NK-92 (cell line): ENCODE data around the gene CHIT1.

Experiments
- DNase-seq: peaks from one replicate; lab custom pipeline; 2025; ENCODE audit not compliant: unreplicated experiment; lab: John Stamatoyannopoulos, UW

The CHIT1 gene

GRCh38 chr1:203189951-203190352, 39.5 kb downstream of the CHIT1 start:
- no peak for DNase-seq

DNA sequence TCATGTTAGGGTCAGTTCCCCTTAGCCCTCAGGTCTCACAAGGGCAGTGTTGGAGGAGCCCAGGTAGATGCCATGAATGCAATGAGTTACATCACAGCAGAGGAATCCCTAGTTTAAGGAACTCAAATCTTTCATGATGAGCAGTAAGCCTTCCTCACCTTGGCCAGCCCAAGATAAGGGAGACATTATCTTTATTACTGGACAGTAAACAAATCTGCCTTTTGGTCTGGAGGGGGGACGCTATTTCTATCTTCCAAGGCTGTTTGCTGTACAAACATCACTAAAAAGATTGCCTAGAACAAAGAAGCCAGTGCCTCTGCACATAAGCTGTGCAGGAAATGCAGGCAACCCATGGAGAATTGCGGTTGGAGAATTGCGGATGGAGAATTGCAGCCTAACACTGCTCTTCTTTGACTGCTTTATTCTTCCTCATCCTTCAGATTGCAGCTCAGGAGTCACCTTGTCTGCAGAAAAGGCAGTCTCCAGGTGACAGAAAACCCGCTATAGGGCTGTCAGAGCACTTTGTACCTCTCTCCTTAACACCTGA, 40.7 kb downstream of the CHIT1 start:
- no peak for DNase-seq

- no peak for DNase-seq
These were observed 41.7 kb downstream of the CHIT1 start for GRCh38 chr1:203187689-203188264.

DNA sequence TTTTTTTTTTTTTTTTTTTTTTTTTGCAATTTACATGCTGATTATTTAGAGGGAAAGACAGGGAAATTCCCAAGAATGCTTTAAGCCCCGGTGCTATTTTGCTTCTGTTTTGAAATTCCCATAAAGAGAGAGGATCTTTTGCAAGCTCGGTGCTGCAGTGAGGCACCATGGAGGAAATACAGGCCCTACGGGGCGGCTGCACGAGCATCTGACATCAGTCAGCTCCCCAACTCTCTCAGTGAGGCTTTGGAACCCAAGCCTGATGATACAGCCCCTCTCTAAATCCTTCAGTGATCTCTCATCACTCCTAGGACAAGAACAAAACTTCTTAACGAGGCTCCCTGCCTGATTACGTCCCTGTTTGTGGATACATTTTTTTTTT, 42.2 kb downstream of the CHIT1 start:
- no peak for DNase-seq

GRCh38 chr1:203186446-203187303, 42.8 kb downstream of the CHIT1 start, which contains the start of gene CHI3L1:
TSS of gene CHI3L1 (minus strand) at chr1:203186704. CDS start at chr1:203186623, 81 bp downstream.
- DNase-seq = no peak

- no peak for DNase-seq
These were observed 43.4 kb downstream of the CHIT1 start for GRCh38 chr1:203186091-203186445.

DNA sequence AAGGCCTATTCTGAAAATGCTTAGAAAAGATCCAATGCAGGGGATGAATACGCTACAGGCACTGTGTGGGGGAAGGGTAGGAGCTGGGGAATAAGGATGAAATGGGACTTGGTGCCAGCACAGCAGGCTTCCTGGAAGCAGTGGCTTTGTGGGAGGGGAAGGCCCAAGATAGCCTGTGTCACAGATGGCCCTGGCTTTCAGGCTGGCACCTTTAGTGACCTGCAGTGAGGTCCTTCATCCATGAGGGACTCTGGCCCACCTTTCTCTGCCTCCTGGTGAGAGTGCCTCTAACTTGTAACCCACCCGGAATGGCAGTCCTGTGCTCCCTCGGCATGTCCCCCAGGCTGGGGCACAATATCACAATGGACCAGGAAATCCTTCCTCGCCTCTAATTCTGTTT, 43.9 kb downstream of the CHIT1 start:
- no peak for DNase-seq

GRCh38 chr1:203185061-203185461, 44.4 kb downstream of the CHIT1 start:
- no peak for DNase-seq

DNA sequence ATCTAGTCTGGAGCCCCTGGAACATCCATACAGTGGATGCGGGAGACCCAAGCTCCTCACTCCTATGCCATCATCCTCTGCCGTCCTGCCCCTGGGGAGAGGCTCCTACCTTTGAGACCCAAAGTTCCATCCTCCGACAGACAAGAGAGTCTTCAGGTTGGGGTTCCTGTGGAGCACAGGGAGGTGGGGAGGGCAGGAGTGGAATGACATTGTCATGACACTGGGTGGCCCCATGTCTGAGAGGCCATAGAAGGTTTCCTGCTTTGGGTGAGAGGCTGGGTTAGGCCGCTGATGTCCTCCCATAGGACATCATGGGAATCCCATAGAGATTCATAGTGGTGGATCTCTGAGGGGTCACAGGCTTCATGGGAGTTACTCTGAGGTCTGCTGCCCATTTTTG, 45.0 kb downstream of the CHIT1 start:
- DNase-seq = no peak

DNA sequence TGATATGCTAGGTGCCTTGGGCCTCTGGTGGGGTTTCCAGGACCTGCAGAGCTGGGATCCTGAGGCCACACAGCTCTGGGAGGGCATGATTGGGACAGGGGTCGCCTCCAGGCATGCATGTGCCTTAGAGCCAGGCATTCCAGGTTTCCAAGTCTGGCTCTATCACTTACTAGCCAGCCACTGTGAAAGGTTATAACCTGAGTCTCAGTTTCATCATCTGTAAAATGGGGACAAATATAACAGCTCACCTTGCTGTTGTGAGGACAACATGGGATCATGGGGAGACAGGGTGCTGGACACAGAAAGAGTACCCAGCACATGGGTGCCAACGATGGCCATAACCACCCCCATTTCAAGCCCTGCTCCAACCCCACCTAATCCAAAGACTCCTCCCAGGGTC, 45.6 kb downstream of the CHIT1 start:
- DNase-seq = no peak

DNA sequence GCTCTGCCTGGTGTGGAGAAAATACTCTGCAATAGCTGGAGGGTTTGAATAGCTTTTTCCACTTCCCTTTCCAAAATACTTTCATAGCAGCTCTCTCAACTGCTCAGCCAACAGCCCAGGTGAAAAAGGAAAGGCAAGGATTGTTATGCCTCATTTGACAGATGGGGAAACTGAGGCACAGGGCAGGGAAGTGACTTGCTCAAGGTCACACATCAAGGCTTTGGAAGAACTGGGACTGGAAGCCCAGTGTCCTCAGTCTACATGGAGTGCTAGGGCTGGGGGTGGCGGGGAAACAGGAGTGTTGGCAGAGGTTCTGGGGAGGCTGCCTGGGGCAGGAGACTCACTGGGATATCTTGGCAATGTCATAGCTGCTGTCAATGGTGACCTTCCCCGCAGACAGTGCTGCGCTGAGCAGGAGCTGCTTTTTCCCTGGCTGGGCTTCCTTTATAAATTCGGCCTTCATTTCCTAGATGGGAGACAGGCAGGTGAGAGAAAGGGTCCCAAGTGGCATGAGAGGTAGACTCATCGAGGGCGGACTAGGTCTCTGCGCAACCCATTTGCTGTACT, 47.0 kb downstream of the CHIT1 start:
- no peak for DNase-seq

DNA sequence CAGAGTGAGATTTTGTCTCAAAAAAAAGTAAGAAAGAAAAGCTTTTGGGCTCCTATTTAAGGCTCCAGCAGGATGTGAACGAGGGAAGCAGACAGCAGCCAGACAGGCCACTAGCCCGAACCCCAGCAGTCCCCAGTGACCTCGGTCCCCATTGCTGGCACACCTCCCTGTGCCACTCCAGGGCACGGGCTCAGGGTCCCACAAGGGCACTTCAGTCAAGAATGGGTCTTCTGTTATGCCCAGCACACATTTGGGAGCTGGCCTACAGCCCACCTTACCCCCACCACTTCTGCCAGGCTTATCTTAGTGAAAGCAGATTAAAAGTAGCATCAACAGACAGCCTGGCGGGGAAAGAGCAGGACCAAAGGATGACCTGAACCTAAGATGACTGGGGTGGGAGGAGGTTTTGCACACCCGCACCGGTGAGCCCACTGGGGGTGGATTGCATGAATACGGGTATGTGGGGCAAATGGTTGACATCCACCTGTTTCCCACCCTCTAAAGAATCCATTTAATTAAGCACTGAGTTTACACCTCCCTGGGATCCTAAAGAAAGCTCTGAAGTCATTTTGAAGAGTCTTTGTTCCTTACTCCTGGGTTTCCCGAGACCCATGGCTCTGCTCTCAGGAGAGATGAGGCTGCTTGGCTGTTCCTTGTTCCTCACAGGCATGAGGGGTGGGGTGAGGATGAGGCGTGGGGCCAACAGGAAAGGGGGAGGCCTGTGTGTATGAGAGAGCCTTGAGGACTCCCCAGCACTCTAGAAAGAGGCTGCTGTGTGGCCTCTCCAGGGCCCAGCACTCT, 47.7 kb downstream of the CHIT1 start:
- DNase-seq = no peak

GRCh38 chr1:203180611-203181330, 48.7 kb downstream of the CHIT1 start:
- DNase-seq = no peak

- no peak for DNase-seq
These were observed 49.8 kb downstream of the CHIT1 start for GRCh38 chr1:203179667-203180005.

DNA sequence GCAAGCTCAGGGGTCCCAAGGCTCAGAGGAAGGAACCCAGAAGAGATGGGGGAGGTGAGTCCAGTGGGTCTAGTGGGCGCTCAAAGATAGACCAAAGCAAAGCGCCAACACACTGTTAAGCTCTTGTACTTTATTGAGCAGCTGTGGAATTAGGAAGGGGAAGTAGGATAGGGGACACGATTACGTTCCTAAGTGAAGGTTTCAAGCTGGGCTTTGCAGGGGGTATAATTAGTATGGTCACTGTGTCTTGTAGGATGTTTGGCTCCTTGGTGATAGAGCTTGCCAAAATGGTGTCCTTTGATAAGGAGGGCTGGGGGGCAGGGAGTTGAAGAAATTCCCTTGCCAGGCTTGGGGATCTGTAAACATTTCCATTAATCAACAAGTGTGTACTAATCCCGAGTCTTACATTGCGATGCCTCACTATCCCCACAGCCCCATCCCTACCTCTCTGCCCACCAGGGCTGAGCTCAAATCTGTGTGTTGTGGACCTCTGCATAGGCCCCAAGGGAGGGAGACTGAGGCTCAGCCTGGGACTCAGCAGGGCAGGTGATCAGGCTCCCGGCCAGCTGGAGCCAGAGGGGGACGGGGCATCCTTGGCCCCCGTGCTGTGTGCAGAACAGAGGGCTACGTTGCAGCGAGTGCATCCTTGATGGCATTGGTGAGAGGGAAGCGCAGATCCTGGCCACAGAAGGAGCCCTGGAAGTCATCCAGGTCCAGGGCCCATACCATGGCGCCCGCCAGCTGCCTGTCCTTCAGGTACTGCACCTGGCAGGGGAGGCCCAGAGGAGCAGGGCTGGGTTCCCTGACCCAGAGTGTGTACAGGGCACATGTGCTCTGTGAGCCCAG, 50.4 kb downstream of the CHIT1 start:
- DNase-seq = no peak

DNA sequence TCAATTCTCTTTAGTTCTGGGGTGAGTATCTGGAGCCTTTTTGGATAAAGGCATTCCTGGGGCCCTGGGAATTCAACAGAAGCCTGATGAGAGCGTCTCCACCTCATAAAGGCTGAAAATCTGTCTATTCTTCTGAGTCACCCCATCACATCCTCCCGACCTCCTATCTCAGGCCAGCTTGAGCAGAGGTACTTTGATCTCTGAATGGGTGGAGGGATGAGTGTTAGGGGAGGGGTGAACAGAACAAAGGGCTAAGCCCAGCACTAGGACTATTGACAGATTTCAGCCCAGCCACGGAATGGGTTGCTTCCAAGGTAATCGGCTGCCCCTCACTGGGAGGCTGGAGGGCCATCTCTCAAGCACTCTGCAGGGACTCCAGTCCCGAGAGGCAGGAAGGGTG, 51.4 kb downstream of the CHIT1 start:
- no peak for DNase-seq

DNA sequence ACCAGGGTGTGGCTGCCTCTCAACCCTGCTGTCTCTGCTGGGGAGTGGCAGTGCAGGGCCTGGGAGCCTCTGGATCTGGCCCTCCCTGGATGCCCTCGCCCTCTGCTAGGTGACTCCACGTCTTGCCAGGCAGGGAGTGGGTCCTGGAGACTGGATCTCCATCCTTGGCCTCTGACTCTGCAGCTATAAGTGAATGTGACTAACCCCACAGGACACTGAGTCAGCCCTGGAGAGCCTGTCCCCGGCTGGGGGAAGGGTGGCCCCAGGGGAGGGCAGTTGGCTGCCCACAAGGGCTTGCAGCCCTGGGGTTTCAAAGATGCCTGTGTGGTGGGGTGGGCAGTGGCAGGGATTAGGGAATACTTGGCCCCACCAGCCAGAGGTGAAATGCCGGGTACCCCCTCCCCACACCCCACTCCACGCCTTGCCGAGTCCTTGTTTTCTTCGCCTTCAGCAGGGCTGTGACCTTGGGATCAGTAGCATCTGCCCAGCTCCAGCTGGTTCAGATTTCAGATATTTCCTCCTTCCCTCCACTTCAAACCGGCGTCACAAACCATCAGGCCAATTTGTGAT, 51.9 kb downstream of the CHIT1 start:
- no peak for DNase-seq

DNA sequence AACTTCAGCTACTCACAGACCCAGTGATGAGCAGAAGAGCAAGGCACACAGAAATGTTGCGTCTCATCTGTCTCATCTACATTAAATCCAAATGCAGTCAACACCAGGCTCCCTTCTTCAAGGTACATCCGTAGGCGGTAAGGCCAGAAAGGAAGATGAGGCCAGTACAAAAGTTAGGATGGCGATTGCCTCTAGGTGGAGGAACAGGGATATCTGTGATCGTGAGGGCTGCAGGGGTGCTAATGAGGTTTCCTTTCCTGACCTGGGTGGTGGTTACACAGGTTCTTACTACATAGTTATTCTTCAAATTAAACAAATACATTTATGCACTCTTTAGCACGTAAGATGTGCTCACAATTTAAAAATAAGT, 52.5 kb downstream of the CHIT1 start:
- no peak for DNase-seq

DNA sequence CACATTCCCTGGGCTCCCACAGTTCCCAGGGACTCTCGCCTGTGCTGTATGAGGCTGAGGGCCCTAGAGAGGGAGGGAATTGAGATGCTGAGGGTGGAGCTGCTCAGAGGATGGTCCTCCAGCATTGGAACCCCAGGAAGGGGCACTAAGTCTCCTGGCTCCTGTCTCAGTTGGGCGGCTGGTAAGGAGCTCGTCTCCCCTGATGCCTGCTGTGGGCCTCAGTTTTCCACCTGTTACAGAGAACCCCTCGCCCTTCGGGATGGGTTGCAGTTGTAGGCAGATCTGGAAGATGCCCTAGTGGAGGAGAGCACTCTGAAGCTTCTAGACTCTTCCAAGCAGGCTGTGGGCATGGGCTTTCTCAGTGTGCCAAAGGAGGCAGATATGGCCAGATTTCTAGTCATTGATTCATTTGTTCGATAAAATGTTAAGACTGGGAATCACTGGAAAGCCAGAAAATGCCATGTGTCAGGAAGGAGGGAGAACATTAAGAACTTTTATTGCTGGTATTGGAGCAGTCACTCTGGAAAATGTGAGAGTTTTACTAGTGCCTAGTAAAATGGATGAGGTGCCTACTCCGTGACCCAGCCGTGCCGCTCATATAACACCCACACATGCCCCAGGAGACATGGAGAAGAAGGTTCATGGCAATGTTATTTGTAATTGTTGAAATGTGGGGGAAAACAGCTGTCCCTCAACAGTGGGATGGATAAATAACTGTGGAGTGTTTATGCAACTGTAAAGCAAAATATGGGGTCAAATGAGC, 53.0 kb downstream of the CHIT1 start:
- no peak for DNase-seq
